Activated CD8-positive, alpha-beta memory T cell treated with anti-CD3 and anti-CD28 coated beads, Interleukin-2, amount 50 U/mL, for 24 hours (primary cell): ENCODE results near the gene FAM124A.
A peak's percentile ranks its signal among the peaks of the same experiment; 100 is the strongest.
"Not testable (repeated sequence)": the region's sequence is repeated elsewhere in the genome, so short reads cannot be mapped to it uniquely, and the experiment has no call there.

Source experiments
- DNase-seq: peaks from one replicate; pipeline ENCODE4 v3.0.0-alpha.2; 2020; ENCODE audit errors: extremely low read depth

FAM124A gene

DNA sequence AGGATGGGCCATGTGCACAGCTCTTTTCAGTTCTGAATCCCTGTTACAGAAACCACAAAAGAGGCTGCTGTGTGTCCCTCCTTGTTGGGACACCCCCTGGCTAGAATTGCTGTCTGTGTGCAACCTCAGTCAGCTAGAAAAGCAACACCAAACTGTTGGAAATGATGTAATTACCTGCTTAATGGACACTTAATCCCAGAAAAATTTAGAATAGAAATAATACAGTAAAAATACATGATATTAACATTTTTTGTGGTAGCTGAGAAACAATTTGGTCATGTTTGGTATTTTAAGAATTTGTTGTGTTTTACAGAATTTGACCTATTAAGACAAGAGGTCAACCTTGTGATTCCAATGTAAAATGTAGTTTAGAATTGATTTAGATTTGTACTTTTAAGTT, 46.8 kb downstream of the FAM124A start:
- no peak for DNase-seq

DNA sequence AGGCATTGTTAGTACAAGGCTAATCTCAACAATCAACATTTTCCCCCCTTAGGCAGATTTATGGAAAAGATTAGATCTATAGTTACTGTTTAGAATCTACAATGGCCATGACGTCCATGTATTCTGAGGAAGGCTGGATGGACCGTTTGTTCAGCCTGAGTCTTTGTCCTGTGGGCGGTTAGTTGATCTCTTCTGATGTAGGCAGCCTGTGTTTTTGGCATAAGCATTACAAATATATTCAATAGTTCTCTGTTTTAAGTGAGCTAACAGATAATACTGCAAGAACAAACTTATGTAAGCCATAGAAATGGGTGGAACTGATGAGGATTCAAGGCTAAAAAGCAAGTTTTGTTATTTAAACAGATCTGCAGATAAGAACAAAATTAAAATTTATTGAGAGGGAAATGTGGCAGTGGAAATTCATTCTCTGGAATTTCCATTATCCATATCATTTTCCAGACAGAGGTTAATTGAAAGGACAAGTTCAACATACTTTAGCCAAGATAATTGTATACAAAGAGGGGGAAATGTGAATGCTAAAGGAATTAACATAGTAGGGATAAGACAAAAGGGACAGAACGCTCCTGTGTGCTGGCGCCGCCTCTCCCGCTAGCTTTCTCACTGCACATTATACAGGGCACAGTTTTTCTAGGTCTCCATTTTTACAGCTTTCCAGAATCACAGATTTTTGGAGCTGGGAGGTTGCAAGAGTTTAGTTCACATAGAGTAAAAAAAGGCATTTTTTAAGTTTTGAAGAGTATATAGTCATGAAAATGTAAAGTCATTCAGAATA, 48.6 kb downstream of the FAM124A start:
- no peak for DNase-seq

DNA sequence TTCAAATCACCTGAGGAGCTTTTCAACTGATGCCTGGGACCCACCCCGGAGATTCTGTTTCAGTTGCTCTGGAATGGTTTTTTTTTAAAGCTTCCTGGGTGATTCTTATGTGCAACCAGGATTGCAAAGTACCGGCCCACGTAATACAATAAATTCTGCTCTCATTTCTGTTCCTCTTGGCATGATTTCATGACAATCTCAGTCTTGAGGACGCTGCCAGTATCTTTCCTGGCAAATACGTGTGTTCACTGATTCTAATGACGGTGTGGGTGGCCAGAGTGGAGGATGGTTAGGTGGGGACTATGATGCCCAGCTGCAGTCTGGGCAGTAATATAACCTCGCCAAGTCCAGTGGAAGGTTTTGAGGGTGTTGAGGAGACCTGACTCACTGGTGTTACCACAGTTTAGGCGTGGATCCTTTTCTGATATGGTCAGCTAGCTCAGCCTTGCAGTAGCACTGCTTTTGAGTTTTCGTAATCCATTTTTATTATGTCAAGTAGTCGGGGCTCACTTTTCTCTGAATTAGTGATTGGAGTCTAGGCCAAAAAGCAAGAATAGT, 49.4 kb downstream of the FAM124A start:
- no peak for DNase-seq

DNA sequence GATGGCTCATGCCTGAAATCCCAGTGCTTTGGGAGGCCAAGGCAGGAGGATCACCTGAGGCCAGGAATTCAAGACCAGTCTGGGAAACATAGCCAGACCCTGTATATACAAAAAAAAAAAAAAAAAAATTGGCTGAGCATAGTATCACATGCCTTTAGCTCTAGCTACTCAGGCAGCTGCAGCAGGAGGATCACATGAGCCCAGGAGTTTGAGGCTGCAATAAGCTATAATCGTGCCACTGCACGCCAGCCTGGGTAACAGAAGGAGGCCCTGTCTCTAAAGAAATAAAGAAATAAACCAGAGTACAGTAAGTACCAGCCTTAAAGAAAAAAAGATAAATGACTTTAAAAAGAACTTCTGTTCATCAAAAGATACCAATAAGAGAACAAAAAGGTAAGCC, 52.9 kb downstream of the FAM124A start:
- no peak for DNase-seq

DNA sequence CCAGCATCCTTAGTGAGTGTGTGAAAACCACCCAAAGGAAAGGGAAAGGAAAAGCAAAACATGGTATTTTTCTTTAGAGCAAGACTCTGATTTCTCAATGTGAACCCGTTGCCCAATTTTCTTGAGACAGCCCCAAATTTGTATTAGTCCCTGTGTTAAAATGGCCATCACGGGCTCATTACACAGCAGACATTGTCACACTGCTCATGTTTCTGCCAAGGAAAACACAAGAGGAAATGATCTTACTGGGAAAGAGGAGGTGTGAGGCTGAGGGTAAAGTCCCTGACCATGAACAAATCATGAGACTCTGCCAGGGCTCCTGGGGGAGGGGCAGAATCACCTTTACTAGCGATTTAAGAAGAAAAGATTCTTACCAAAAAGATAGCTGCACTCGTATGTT, 54.4 kb downstream of the FAM124A start:
- DNase-seq = no peak

DNA sequence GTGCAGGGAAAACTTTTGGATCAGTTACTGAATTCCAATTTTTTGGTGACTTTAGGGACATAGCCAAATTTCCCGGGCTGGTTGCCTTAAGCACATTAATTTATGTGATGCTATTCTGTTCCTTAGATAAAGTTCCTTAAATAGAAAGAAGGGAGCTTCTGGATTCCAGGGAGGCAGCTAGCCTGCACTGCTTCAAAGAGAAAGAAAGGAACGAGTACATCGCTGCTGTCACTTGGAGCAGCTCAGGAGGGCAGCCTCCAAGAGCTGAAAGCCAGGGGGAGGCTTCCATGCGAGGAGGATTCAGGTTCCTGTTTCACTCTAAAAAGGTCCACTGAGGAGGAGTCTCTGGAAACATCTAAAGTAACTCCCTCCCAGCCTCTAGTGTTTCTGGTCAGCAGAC, 55.7 kb downstream of the FAM124A start:
- no peak for DNase-seq

DNA sequence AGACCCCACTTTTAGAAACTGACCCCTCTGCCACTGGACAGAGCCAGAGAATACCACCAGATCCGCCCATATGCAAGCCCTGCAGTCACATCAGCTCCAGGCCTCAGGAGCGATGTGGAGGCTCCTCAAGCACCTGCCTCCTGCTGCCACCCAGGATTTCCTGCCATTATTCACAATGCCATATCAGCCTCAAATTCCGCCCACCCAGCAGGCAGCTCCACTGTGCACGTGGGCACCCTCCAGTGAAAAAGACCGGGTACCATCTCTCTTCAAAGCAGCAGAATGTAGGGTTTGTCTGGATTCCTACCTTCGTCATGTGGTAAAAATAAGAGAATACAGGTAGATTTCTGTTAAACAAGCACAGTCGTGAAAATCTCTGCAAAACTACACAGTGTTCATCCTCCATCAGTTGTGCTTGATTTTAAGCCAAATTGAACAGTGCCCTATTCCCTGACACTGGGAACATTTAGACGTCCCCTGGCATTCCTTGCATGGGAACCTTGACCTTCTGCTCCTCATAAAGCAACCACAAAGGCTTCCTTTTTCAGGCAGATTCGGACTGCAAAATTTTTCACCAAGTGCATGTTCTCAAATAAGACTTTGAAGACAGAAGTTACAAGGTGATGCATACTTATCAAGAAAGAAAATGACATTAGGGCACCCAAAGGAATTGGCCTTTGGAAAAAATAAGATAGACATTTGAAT, 56.4 kb downstream of the FAM124A start:
- no peak for DNase-seq

DNA sequence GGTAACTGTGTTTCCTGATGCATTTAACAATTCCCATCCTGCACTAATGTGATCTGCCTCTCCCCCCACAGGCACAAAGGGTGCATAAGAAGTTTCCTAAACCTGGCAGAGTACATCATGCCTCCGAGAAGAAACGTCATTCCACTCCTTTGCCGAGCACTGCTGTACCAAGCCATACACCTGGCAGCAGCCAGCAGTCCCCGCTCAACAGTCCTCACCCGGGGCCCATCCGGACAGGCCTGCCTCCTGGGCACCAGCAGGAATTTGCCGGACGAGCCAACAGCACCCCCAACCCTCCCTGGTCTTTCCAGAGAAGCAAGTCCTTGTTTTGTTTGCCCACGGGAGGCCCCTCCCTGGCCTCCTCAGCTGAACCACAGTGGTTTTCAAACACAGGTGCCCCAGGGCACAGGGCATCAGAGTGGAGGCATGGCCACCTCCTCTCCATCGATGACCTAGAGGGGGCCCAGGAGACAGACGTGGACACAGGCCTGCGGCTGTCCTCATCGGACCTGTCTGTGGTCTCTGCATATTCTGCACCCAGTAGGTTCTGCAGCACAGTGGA, 58.3 kb downstream of the FAM124A start:
- DNase-seq = no peak

DNA sequence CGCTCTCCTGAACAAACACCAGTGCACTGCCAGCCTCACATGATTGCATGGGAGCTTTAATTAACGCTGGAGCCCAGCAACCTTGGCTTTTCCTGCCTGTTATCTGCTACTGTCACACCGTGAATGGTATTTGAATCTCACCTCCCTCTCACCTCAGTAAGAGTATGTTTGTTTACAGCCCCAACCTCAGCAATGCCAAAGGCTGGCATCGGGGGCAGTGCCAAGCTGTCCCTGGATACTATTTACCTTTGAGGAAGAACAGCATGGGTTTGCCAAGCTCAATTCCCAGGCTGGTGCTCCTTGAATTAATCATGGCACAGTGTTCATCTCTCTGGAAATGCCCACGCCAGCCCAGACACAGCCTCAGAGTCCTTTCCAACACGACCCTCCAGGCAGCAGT, 60.1 kb downstream of the FAM124A start:
- DNase-seq = no peak

DNA sequence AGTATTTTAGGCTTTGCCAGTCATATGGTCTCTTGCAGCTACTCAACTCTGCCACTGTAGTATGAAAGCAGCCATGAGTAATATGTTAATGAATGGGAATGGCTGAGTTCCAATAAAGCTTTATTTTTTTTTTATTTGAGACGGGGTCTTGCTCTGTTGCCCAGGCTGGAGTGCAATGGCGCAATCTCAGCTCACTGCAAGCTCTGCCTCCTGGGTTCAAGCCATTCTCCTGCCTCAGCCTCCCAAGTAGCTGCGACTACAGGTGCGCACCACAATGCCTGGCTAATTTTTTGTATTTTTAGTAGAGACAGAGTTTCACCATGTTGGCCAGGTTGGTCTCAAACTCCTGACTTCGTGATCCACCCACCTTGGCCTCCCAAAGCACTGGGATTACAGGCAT, 60.7 kb downstream of the FAM124A start:
- DNase-seq = not testable (repeated sequence)

DNA sequence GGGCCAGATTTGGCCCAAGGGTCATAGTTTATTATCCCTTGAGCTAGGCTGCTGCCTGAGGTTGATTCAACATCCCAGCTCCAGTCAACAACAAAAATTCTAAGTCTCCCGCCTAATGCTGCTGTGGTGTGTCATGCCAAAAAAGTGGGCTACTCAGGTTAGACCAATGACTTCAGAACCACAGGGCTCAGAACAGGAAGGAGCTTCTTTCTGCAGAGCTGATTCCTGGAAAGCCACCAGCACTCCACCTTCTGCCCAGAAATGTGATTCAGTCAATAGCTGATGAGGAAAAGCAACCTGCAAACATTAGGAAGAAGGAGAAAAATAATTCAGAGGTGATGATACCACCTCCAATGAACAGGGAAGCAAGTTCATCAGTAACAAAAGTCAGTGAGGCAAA, 61.2 kb downstream of the FAM124A start:
- no peak for DNase-seq

DNA sequence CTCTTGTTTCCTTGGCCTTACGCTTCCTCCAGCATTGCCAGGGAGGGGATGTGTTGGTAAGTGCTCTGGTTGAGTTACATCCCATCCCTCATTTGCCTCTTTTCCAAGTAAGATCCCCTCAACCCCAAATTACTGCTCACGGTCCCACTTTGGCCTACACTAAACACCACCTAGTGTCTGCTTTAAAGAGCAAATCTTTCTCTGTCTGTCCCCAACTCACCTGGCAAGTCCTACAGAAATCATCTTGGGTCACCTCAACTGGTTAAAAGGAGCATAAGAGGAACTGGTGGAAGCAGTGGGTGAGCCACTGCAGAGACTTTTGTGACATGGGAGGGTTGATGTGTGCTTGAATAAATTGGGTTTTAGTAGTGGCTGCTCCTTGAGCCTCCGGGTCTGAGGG, 62.1 kb downstream of the FAM124A start:
- DNase-seq = no peak

DNA sequence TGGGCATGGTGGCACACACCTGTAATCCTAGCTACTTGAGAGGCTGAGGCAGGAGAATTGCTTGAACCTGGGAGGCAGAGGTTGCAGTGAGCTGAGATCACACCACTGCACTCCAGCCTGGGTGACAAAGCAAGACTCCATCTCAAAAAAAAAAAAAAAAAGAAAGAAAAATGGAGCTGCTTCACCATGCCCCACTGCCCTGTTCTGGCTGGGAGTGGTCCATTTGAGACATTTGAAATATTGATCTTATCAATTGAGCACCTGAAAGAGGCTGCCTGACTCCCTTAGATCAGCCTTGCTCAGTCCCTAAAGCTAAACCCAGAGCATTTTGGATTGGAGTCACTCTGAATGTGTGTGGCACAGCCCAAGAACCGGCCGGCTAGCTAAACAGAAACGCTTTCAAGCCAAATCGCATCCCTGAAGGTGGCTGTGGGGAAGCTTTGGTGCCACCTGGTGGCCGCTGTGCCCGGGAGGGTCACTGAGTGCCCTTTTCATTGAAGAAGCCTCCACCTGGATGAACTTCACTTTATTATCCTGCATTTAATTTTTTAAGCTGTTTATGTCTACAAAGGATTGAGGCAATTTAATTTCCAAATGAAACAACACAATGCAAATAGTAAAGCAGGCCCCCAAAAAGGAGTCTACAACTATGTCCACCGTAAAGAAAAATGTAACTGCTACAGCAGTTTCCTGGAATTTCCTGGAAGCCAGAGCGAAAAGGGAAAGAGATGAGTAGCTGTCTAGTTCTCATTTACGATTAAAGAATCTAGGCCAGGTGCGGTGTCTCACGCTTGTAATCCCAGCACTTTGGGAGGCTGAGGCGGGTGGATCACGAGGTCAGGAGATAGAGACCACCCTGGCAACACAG, 64.2 kb downstream of the FAM124A start:
- DNase-seq = peak; percentile 59

DNA sequence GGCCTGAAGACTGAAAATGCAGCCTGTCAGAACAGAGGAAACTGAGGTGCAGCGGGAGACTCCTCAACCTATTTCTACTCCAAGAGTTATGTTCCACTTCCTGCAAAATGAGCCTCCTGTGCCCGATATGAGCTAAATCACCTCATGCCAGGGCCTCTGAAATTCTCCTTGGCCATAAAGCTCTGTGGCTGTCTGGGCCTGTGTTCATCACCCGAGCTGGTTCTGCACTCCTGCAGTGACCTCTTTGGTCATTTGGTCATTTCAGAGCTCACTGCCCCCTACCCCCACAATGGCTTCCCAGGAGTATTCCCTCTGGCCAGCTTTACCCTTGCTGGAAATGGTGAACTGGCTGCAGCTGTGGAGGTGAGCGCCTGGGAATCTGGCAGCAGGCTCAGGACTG, 65.6 kb downstream of the FAM124A start:
- DNase-seq = no peak

DNA sequence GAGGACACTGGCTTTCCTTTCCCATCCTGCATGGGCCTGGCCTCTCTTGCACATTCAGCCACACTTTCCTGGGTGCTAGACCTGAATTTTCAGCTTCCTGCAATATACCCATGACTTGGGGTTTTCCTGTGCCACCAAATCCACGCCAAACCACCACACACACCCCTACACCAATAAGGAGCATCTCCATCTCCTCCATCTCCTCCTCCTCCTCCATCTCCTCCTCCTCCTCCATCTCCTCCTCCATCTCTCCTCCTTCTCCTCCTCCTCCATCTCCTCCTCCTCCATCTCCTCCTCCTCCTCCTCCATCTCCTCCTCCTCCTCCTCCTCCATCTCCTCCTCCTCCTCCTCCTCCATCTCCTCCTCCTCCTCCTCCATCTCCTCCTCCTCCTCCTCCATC, 66.1 kb downstream of the FAM124A start:
- DNase-seq = not testable (repeated sequence)

DNA sequence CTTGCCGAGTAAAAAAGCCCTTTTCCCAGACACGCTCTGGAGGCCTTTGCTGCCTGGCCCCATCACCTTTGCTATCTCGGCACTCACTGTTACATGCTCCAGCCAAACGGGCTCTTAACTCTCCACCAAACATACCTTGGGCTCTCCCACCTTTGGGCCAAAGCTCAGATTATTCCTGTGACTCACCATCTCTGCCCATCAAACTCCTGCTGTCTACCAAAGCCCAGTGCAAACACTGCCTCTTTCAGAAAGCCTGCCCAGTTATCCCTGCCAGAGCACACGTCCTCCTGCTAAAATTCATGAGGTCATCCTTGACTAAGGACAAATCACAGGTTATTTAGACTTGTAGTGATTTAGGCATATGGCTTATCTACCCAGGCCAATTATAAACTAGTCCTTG, 69.1 kb downstream of the FAM124A start:
- no peak for DNase-seq

DNA sequence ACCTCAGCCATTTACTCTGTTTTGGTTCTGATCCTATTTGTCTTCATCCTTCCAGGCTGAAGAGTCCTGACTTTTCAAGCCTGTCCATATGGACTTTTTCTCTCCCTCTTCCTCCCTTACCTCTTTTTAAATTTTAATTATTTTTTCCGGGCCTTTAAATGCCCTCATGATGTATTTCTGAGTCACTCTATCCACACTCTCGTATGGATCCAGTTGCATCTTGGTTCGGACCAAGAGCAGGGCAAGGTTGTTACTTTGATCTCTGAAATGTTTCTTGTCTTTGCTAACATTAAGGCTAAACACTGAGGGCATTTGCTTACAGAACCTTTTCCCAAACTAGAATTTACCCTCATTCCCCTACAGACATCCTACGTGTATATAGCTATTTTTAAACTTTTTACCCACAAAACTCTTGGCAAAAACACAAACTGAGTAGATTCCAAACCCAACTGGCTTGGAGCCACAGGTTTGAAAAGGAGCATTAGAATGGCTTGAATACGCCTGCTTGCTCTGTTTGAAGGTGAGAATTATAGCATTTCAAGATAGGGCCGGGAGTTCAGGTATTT, 69.9 kb downstream of the FAM124A start:
- DNase-seq = no peak

DNA sequence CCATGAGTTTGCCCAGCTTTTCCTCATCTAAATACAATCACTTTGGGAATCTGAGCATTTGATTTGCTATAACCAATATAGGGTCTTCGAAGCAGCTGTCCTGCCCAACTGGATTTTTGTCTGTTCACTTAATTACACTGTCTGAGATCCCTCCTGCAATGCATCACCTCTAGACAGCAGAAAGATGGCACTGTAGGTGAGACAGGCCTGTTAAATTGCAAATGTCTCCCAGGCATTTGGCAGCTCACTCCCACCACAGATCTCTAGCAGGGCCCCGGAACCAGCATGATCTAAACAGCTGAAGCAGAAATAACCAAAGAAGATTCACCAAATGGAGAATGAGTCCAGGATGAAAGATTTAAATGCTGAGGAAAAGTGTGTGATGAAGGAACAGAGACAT, 75.4 kb downstream of the FAM124A start:
- no peak for DNase-seq

DNA sequence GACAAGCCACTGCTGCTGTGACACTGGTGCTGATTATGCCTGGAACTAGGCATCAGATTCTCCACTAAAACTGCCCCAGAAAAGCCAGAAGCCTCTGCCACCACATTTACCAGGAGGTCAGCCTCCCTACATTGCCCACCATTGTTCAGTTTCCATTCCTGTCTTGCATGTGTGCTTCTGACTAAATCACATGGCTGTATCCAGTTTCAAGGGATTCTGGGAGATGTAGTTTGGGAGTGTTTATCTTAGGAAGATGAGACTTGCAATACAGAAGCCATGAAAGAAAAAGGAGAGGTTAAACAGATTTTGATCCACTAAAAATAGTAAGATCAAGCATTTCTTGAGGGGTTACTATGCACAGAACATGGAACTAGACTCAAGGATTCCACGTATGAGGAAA, 76.6 kb downstream of the FAM124A start:
- no peak for DNase-seq

DNA sequence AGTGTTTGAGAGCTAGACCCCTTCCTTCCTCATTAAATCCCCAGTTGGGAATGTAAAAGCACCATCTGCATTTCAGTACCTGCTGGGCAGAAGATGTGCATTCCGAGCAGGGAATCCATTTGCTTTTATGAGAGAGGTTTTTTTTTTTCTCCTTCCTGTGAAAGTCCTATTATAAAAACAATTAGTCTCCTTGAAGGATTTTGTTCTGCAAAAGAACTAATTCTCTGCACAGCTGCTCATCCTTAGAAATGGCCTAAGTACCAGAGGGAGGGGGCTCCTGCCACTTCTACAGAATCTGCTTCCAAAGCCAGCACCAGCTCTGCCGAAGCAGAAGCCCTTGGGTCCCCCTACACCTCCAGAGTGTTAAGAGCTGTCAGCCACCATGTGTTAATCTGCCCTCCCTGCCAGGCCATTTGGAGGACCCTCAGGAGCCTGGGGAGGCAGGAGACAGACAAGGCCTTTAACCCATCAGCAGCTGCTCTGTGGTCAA, 80.9 kb downstream of the FAM124A start:
- no peak for DNase-seq

DNA sequence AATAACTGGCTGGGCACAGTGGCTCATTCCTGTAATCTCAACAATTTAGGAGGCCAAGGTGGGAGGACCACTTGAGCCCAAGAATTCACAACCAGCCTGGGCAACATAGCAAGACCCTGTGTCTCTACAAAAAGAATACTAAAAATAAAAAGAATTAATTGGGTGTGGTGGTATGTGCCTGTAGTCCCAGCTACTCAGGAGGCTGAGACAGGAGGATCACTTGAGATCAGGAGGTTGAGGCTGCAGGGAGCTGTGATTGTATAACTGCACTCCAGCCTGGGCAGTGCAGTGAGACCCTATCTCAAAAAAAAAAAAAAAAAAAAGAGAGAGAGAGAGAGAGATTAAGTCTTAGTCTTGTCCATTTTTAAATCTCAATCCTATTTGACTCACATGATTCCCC, 81.7 kb downstream of the FAM124A start:
- DNase-seq = no peak
